GM18505 (cell line): ENCODE measurements around the gene SCARF1.
A peak's percentile ranks its signal among the peaks of the same experiment; 100 is the strongest.

Experiments used
- ATAC-seq: cut with Tn5 transposase; IDR thresholded peaks from one replicate; pipeline ENCODE4 v1.9.1; 2021; ENCODE audit not compliant: unreplicated experiment
- POLR2A ChIP-seq: IDR thresholded peaks from 4 replicates; pipeline ENCODE4 v1.6.1; 2011; ENCODE audit warnings: borderline replicate concordance; ENCODE audit not compliant: insufficient read depth, insufficient read length; ENCODE audit errors: extremely low read depth

Gene SCARF1

DNA sequence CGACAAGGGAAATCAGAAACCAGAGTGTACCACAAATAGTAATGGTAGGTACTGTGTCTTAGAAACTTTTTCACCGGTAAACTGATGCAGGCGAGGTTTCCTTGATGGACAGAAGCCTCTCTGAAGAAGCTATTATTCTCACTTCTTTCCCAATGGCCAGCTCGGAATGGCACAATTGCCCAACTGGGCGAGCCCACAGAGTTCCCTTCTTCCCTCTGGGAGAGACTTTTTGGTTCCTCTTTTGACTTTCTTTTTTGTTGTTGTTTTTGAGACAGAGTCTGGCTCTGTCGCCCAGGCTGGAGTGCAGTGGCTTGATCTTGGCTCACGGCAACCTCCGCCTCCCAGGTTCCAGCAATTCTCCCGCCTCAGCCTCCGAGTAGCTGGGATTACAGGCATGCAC lies 33.8 kb downstream of the SCARF1 start:
- no peak for ATAC-seq
- TF ChIP-seq POLR2A, result no peak

DNA sequence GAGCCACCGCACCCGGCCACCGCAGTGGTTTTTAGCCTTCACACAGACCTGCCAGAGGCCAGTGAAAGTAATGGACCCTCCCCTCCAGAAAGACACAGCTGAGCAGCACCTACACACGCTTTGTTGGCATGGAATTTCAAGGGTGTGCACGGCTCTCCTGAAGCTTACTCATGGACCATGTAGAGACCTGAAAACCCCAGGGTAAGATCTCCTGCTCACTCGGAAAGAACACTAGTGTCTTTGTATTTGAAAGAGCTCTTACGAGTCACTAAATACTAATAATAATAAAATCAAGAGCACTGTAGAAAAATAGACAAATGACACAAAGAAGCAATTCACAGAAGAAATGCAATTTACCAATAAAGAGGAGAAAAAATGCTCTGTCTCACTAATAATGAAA lies 36.9 kb downstream of the SCARF1 start:
- no peak for TF ChIP-seq POLR2A
- ATAC-seq, result no peak

DNA sequence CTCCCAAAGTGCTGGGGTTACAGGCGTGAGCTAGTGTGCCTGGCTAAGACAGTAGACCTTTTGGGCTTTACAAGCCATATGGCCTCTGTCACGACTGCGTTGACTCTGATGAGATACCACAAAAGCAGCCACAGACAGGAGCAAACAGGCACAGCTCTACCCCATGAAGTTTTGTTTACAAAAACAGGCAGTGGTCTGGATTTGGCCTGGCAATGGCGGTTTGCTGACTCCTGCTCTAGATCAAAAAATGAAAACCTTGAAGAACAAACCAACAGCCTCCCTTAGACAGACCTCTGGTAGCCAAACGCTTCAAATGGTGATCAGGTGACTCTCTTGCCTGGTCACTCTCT lies 37.6 kb downstream of the SCARF1 start:
- no peak for ATAC-seq

DNA sequence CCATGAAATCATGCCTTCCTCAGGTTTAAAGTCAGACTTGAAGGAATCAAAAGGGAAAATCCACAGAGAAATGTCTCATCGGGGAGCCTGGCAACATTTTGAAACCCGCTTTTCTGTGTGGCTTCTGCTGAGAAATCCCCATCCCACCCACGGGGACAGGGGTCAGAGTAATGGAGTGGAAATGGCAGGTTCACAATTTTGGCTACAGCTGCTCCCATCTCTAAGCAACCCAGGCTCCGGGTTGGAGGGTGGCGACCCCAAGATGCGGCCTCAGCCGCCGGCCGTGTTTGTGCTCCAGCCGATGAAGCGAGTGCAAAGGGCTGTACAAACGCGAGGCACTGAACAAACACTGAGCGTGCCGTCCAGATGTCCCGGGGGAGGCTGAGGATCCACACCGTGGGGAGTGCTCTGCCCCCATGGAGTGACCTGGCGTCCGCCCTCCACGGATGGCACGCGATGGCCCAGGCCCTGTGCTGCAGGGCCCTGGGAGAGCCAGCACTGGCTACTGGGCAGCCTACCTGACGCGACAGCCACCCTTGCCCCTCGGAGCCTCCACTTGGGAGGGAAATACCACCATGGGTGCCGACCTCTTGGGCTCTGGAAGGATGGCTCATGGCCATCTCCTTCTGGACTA lies 39.1 kb downstream of the SCARF1 start:
- TF ChIP-seq POLR2A, result no peak
- ATAC-seq, result no peak

More for the DNA sequence above, 37.6 kb downstream of the SCARF1 start:
- no peak for TF ChIP-seq POLR2A

DNA sequence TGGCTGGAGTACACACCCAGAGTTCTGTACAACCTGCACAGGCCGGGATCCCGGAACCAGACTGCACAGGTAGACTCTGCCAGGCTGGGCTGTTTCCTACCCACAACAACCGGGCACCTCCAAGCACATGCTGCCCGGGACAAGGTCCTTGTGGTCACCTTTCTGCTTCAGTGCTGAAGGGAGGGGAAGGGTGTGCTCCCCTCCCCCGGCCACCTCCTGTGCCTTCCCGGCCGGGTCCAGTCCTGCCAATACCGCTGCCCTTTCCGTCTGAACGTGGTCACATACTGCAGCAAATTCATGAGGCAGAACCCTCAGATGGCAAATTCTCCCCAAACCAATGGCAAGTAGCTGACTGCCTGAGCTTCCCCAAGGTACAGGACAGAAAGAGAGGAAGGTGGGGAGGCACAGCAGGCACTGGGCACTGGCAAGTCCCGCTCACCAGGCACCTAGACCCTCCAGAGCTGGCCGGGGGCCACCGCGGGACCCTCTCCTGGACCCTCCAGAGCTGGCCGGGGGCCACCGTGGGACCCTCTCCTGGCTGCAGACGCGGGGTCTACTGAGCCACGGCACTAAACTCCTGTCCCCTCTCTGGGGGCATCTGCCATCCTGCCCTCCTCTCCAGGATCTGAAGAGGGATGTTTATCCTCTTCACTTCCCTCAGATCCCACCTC lies 39.7 kb downstream of the SCARF1 start:
- ATAC-seq, result no peak
- no peak for TF ChIP-seq POLR2A

DNA sequence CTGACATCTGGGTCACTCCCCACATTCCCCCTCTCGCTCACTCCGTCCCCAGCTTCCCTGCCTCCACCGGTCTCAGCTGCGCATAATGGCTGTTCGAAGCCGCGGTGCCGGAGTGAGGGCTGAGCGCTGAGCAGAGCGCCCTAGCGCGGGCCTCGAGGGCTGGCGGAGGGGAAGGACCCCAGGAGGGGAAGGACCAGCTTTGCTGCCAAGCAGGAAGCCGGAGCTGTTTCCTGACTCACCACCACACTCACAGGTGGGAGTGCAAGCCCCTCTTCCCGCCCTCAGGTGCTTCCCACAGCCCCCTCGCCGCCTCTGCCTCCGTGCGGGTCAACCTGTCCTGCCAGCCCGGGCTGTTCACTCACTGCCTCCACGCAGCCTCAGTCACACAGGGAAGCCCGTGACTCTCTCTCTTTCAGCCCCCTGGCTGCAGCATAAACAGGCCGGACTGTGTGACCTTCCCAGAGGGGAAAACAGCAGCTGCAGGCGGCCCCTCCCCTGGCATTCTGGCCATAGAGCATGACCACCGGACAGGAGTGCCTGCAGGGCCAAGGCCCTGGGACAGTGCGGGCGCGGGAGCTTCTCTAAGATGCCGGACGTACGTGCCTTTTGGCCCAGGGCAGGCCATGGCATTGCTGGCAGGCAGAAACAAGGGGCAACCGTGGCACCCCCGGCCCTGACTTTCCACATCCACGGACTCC lies 40.6 kb downstream of the SCARF1 start:
- no peak for TF ChIP-seq POLR2A
- ATAC-seq, result no peak

DNA sequence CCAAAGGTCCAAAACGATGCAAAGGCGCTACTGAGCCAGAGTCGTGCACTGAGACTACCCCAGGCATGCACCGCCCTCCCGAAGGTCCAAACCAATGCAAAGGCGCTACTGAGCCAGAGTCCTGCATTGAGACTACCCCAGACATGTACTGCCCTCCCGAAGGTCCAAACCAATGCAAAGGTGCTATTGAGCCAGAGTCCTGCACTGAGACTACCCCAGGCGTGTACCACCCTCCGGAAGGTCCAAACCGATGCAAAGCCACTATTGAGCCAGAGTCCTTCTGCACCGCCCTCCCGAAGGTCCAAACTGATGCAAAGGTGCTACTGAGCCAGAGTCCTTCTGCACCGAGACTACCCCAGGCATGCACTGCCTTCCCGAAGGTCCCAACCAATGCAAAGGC lies 44.0 kb downstream of the SCARF1 start:
- no peak for ATAC-seq

DNA sequence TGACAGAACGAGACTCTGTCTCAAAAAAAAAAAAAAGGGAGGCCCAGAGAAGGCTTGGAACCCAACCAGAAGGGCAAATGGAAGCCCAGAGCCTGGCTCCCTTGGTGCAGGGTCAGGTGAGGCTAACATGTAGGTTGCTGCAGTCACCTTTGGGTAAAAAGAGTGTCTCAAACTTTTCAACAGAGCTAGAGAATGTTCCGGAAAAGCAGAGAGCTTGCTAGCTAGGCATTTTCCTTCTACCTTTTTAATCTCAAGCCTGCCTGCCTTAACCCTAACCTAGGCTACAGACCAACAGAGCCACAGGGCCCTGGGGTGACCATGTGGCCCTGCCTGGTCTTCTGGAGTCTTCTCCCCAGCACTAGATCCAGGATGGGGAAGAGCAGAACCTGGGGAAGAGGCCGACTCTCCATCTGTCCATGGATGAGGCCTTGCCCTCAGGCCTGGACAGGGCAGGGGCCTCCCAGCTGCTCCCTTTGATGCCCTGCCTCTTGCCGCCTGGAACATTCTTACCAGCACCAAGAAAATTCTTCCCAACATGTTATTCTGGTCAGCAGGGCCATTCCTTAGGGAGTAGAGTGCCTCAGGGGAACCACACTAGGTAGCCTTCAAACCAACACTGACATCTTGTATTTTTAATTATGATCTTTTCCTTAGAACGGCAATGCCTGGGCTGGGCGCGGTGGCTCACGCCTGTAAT lies 47.0 kb downstream of the SCARF1 start:
- ATAC-seq, result no peak
- no peak for TF ChIP-seq POLR2A

More for the DNA sequence above, 44.0 kb downstream of the SCARF1 start:
- TF ChIP-seq POLR2A, result no peak

DNA sequence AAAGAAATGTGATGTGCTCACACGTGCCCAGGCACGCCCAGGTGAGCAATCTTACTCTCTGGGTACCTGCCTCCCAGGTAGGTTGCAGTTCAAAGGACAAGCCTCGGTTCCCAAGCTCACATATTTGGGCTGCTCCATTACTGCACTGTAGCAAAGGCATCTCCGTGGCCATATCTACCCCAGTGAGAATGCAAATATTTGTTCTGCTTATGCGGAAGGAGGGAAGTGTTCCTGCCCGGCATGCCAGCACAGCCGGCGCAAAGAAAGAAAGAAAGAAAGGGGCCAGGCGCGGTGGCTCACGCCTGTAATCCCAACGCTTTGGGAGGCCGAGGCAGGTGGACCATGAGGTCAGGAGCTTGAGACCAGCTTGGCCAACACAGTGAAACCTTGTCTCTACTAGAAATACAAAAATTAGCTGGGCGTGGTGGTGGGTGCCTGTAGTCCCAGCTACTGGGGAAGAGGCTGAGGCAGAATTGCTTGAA lies 47.6 kb downstream of the SCARF1 start:
- TF ChIP-seq POLR2A, result no peak
- no peak for ATAC-seq

DNA sequence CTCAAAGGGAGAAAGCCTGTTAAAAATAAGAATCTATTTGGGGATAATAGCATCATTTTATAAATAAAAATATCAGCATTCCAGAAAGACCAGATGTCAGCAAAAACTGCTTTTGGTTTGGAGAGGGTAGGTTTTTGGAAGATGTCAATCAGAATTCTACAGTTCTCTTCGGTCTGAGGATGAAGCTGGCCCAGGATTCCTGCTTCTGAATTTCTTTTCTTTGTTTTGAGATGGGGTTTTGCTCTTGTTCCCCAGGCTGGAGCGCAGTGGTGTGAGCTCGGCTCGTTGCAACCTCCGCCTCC lies 52.0 kb downstream of the SCARF1 start:
- no peak for TF ChIP-seq POLR2A
- ATAC-seq, result no peak

DNA sequence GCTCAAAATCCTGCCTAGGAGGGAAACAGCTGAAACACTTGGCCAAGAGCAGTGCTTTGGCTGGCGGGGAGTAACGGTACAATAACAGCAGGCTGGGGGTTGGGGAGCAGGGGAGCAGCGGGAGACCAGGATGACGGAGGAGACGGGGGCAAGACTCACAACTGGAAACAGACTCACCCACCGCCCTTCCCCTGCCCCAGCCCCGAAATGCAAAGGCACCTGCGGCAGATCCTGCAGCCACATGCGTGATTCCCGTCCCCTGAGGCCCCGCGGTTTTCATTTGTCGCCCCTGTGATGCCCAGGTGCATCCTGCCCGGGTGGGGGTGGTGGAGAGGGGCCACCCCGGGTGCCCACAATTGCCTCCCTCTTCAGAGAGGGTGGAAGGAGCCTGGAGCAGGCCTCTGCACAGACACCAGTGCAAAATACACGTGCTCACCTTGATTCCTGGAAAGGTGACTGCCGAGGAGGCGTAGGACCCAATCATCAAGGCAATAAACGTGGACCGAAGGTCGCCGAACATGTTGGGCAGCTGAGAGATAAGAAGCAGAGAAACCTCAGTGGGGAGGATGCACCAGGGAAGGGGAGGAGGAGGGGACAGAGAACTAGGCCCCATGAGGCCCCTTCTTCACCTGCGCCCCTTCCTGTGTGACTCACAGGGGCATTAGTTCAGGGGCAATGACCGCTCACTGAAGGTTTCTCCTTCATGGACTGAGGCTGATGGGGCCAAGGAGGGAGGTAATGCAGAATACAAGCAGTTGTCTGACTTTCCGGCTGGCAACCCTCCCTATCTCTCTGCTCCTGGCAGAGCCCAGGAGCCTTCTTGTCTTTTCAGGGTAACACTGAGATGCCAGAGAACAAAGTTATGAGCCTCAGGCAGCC lies 52.5 kb downstream of the SCARF1 start:
- TF ChIP-seq POLR2A, result peak; percentile 37
- peak; percentile 72 for ATAC-seq

DNA sequence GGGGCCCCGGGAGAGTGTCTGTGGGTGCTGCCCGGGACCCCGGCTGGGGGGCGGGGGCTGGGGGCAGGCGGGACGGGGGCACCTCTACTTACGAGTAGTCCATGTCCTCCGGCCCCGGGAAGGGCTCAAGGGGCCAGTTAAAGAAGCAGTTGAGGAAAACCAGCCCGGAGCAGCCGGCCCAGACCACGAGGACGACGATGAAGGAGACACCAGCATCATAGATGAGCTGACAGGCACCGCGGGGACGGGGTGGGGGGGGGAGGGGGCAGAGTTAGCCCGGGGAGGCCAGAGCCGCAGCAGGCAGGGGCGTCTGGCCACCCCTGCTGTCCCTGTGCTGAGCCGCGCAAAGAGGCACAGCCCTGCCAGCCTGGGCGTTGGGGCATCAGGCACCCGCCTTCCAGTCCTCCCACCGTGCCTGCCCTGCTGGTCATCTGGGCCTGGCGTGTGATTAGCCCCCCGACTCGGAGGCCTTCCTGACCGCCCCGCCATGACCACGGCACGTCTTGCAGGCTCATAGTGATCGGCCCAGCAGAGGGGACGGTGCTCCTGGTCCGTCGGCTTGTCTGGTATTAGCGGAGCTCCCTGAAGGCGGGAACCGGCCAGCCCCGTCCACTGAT lies 54.0 kb downstream of the SCARF1 start:
- no peak for ATAC-seq
- TF ChIP-seq POLR2A, result no peak

DNA sequence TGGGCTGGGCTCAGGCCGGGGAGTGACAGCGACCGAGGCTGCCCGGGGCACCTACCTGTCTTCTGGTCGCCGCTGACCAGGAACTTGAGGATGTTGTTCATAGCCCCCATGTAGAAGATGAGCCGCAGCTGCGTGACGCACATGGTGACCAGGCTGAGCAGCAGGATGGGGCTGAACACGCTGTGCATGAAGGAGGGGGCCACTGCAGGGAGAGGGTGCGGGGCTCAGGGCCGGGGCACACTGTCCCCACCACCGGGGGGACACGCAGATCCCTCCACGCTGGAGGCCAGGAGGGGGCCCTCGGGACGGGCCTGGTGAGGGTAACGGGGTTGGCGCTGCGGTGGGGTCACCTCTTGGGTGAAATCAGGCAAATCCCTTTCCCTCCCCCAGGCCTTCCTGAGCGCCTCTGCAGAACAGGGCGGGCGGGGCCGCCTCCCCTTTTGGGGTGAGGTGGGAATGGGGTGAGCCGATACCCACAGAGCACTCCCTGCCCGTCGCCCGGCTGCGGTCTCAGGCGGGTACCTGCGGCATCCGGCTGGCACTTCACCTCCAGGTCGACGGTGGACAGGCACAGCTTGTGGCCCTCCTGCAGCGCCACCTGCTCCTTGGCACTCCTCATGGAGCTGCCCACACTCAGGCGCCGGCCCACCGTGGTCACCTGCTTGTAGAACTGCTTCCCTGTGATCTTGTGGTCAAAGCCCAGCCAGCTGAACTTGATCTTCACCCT lies 54.6 kb downstream of the SCARF1 start:
- TF ChIP-seq POLR2A, result no peak
- ATAC-seq, result no peak
